GM12864 (cell line): ENCODE results near the gene MFSD12.

Experiments used
- DNase-seq: peaks from one replicate; pipeline ENCODE4 v3.0.0-alpha.2; 2011; ENCODE audit warnings: low read depth
- H3K4me3 ChIP-seq: 2 replicates; pipeline ENCODE4 v1.5.1; 2011; ENCODE audit warnings: mild to moderate bottlenecking, low read depth, low read length, control low read depth
- TF ChIP-seq, protein P1 (sequence below): IDR thresholded peaks from 2 replicates; pipeline ENCODE4 v1.5.1; 2011; ENCODE audit warnings: low read depth, mild to moderate bottlenecking, moderate library complexity, low read length, control low read depth, inconsistent platforms; ENCODE audit errors: missing control alignments

MFSD12 gene

DNA sequence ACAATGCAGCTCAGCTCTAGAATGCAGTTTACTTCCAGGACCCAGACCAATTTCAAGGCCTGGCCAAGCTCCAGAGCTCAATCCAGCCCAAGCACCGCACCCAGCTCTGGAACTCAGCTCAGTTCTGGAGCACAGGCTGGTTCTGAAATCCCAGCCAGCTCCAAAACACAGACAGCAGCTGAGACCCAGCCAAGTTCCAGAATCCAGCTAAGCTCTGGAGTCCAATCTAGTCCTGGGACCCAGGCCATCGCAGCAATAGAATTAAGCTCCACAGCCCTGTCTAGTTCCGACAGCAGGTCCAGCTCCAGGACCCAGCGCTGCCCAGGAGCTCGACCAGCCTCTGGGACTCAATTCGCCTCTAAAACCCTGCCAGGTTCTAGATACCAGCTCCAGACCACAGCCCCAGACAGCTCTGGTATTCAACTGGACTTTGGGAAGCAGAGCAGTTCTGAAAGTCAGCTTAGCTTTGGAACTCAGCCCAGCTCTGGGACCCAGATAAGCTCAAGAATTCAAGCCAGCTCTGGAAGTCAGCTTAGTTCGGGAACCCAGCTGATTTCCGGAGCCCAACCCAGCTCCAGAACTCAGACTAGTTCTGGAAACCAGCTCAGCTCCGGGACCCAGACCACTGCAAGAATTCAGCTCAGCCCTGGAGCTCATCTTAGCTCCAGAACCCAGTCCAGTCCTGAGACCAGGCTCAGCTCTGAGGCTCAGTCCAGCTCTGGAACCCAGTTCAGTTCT, 34.7 kb upstream of the MFSD12 start:
- no peak for DNase-seq
- TF ChIP-seq, protein P1, sequence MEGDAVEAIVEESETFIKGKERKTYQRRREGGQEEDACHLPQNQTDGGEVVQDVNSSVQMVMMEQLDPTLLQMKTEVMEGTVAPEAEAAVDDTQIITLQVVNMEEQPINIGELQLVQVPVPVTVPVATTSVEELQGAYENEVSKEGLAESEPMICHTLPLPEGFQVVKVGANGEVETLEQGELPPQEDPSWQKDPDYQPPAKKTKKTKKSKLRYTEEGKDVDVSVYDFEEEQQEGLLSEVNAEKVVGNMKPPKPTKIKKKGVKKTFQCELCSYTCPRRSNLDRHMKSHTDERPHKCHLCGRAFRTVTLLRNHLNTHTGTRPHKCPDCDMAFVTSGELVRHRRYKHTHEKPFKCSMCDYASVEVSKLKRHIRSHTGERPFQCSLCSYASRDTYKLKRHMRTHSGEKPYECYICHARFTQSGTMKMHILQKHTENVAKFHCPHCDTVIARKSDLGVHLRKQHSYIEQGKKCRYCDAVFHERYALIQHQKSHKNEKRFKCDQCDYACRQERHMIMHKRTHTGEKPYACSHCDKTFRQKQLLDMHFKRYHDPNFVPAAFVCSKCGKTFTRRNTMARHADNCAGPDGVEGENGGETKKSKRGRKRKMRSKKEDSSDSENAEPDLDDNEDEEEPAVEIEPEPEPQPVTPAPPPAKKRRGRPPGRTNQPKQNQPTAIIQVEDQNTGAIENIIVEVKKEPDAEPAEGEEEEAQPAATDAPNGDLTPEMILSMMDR, result no peak
- H3K4me3 ChIP-seq, result no peak overlapping the region

DNA sequence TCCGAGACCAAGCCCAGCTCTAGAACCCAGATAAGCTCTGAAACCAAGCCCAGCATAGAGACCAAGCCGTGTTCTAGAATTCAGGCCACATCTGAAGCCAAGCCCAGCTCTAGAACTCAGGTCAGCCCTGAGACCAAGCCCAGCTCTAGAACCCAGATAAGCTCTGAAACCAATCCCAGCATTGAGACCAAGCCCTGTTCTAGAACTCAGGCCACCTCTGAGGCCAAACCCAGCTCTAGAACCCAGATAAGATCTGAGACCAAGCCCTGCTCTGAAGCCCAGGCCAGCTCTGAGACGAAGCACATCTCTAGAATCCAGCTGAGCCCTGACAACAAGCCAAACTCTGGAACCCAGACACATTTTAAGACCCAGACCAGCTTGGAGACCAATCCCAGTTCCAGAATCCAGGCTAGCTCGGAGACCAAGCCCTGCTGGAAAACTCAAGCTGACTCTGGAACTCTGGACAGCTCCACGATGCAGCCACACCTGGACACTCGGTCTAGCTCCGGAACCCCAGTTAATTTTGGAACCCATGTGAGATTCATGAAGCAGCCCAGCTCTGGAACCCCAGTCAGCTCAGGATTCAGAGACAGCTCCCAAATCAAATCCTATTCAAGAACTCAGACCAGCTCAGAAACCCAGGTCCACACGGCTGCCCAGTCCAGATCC, 33.7 kb upstream of the MFSD12 start:
- no peak for DNase-seq
- H3K4me3 ChIP-seq, result no peak overlapping the region
- TF ChIP-seq, protein P1, result no peak

DNA sequence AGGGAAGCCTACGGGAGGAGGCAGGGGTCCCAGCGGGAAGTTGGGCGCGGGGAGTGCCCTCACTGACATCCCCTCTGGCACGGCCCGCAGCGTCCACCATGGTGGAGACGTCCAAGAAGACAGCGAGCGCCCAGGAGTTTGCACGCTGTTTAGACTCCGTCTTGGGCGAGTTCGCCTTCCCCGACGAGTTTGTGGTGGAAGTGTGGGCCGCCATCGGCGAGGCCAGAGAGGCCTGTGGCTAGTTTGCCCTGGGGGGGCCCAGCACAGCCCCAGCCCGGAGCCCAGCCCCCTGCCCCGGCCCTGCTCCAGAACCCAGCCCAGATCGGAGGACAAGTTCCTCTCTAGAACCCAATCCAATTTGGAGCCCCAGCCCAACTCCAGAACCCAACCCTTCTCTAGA, 32.6 kb upstream of the MFSD12 start:
- no peak for DNase-seq
- H3K4me3 ChIP-seq, result no peak overlapping the region
- TF ChIP-seq, protein P1, result no peak

DNA sequence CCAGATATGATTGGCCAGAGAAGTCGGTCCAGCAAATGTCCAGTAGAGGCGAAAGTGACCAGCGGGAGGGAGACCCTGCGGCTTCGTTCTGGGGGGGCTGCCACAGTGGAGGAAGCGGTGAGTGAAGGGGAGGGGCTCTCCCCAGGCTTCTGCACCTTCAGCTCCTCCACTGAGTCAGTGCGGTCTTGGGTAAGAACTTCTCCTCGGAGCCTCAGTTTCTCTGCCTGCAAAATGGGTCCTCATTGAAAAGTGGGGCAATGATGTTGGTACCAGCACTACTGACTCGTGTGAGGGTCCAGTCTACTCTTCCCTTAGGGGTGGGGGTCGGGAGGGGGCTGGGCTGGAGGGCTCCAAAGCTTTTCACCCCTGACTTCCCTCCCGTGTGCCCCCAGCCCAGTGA, 32.1 kb upstream of the MFSD12 start:
- H3K4me3 ChIP-seq, result no peak overlapping the region
- no peak for DNase-seq
- TF ChIP-seq, protein P1, result no peak

DNA sequence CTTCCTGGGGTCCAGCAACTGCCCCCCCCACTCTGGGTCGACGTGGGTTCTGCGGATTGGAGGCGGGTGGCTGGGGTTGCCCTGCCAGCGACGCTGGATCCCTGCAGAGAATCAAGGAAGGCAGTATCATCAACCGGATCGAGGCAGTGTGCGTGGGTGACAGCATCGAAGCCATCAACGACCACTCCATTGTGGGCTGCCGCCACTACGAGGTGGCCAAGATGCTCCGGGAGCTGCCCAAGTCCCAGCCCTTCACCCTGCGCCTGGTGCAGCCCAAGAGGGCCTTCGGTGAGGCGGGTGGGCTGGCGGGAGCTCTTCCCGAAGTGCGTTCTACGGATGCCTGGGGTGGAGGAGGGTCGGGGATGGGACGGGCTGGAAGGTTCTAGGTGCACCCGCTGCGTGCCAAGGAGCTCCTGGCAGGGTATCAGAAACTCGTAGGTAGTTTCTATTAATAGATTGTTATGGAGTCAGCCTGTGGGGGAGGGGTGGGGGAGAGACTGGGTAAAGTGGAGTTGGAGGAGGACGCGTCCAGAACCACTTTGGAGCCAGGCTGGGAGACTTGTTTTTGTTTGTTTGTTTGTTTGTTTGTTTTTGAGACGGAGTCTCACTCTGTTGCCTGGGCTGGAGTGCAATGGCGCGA, 29.4 kb upstream of the MFSD12 start:
- TF ChIP-seq, protein P1, result no peak
- no peak for DNase-seq
- no peak overlapping the region for H3K4me3 ChIP-seq

DNA sequence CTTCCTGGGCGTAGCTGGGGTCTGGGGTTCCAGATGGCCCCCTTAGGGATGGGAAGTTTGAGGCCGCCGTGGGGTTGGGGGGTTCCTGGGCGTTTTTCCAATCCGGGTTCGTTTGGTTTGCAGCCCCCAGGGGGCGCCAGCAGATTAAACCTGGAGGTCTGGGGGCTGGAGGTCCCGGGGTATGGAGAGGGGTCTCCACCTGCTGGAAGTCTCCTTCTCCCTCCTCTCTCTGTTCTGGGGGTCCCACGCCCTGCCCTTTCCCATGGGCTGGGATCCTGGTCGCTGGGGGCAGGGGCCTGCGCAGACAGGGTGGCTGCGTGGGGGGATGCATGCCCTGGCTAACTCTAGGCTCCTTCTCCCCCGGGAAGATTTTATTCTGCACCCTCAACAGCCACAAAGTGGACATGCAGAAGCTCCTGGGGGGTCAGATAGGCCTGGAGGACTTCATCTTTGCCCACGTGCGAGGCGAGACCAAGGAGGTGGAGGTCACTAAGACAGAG, 28.8 kb upstream of the MFSD12 start:
- TF ChIP-seq, protein P1, result peak; percentile 50
- H3K4me3 ChIP-seq, result no peak overlapping the region
- no peak for DNase-seq
